CD14-positive monocyte (primary cell): ENCODE results near the gene LUZP2. TPM values are rescaled to one million over a fixed set of nuclear protein-coding genes. Genes with fewer than 3 reads are reported as not detected.

Experiments
- DNase-seq, 3 donors: peaks; one replicate each; pipeline ENCODE4 v3.0.0-alpha.2; 2011 to 2022
- H2AFZ ChIP-seq: 2 replicates; pipeline ENCODE4 v1.6.0; 2012; ENCODE audit warnings: mild to moderate bottlenecking, low read depth, low read length, inconsistent platforms; ENCODE audit not compliant: insufficient read depth, poor library complexity, severe bottlenecking
- H3K27ac ChIP-seq, 2 donors: 1 replicate in 1 of 2; 2 replicates in 1 of 2; pipeline ENCODE4 v1.5.1; 2012 to 2013; ENCODE audit warnings: low read length in 2 of 2, control low read depth in 1 of 2, inconsistent platforms in 1 of 2, low read depth in 1 of 2, mild to moderate bottlenecking in 1 of 2
- H3K27me3 ChIP-seq, 2 donors: one replicate each; pipeline versions ENCODE4 v1.6.0 to v1.6.1; 2011 to 2013; ENCODE audit warnings: low read length in 2 of 2; ENCODE audit not compliant: control insufficient read depth in 2 of 2, insufficient read depth in 2 of 2
- H3K36me3 ChIP-seq, 2 donors: replicated peaks in 1 of 2; 1 replicate in 1 of 2; 2 replicates in 1 of 2; pipeline versions ENCODE4 v1.5.1 to v1.6.1; 2012 to 2013; ENCODE audit warnings: low read length in 2 of 2, control low read depth in 1 of 2, inconsistent platforms in 1 of 2, mild to moderate bottlenecking in 1 of 2; ENCODE audit not compliant: insufficient read depth in 2 of 2, control insufficient read depth in 1 of 2
- H3K4me1 ChIP-seq, 2 donors: 1 replicate in 1 of 2; 2 replicates in 1 of 2; pipeline versions ENCODE4 v1.5.1 to v1.6.1; 2012 to 2013; ENCODE audit warnings: low read length in 2 of 2, control low read depth in 1 of 2, inconsistent platforms in 1 of 2, mild to moderate bottlenecking in 1 of 2, moderate library complexity in 1 of 2; ENCODE audit not compliant: insufficient read depth in 2 of 2, control insufficient read depth in 1 of 2
- H3K4me2 ChIP-seq: replicated peaks from 2 replicates; pipeline ENCODE3; 2012; ENCODE audit warnings: low read length, moderate library complexity, mild to moderate bottlenecking; ENCODE audit not compliant: poor library complexity, severe bottlenecking; ENCODE audit errors: extremely low read depth
- H3K4me3 ChIP-seq, 3 experiments: fragments of 200-600 bp in 1 of 3; sonication (generic) in 1 of 3; replicated peaks in 1 of 3; 1 replicate in 2 of 3; 2 replicates in 1 of 3; pipeline ENCODE4 v1.5.1; 2011 to 2013; ENCODE audit warnings: low read length in 3 of 3, mild to moderate bottlenecking in 3 of 3, control low read depth in 2 of 3, low read depth in 2 of 3, inconsistent platforms in 1 of 3, moderate library complexity in 1 of 3
- H3K79me2 ChIP-seq: 2 replicates; pipeline ENCODE4 v1.6.0; 2012; ENCODE audit warnings: mild to moderate bottlenecking, control low read depth, inconsistent platforms, low read length, moderate library complexity; ENCODE audit not compliant: insufficient read depth
- H3K9ac ChIP-seq: 2 replicates; pipeline ENCODE4 v1.6.0; 2017; ENCODE audit warnings: low read length, mild to moderate bottlenecking; ENCODE audit not compliant: insufficient read depth, poor library complexity, severe bottlenecking
- H3K9me3 ChIP-seq, 2 donors: replicated peaks in 1 of 2; 1 replicate in 1 of 2; 2 replicates in 1 of 2; pipeline versions ENCODE4 v1.5.1 to v1.6.1; 2012 to 2013; ENCODE audit warnings: low read length in 2 of 2, control low read depth in 1 of 2; ENCODE audit not compliant: control insufficient read depth in 1 of 2, insufficient read depth in 1 of 2
- H4K20me1 ChIP-seq: 2 replicates; pipeline ENCODE4 v1.6.0; 2012; ENCODE audit warnings: mild to moderate bottlenecking, low read length, control low read depth, moderate library complexity; ENCODE audit not compliant: insufficient read depth
- H3K27ac Mint-ChIP-seq, 7 donors: one replicate each; pipeline ENCODE4 v1.8.0; 2020; ENCODE audit warnings: mild to moderate bottlenecking in 7 of 7, mixed read lengths in 7 of 7, moderate library complexity in 6 of 7, inconsistent platforms in 2 of 7
- H3K27me3 Mint-ChIP-seq, 3 donors: one replicate each; pipeline ENCODE4 v1.8.0; 2021 to 2022; ENCODE audit warnings: low read depth in 3 of 3, mild to moderate bottlenecking in 3 of 3, mixed read lengths in 3 of 3, moderate library complexity in 3 of 3, inconsistent platforms in 1 of 3
- H3K36me3 Mint-ChIP-seq, 2 donors: one replicate each; pipeline ENCODE4 v1.8.0; 2020; ENCODE audit warnings: mixed read lengths in 2 of 2, inconsistent platforms in 1 of 2, mild to moderate bottlenecking in 1 of 2
- H3K4me1 Mint-ChIP-seq: one replicate; pipeline ENCODE4 v1.8.0; 2020; ENCODE audit warnings: mild to moderate bottlenecking, mixed read lengths
- H3K4me3 Mint-ChIP-seq, 2 donors: one replicate each; pipeline ENCODE4 v1.8.0; 2020; ENCODE audit warnings: mild to moderate bottlenecking in 2 of 2, mixed read lengths in 2 of 2, moderate library complexity in 1 of 2
- H3K9me3 Mint-ChIP-seq, 7 donors: one replicate each; pipeline ENCODE4 v1.8.0; 2020 to 2022; ENCODE audit warnings: mixed read lengths in 7 of 7, mild to moderate bottlenecking in 6 of 7, moderate library complexity in 6 of 7, inconsistent platforms in 2 of 7
- CTCF ChIP-seq: fragments of 200-600 bp; IDR thresholded peaks from one replicate; pipeline ENCODE4 v1.8.0; 2022; ENCODE audit warnings: antibody characterized with exemption, mild to moderate bottlenecking
- WGBS: methylation state at CpG from one replicate; pipeline ENCODE4 v1.1.5; 2013; ENCODE audit warnings: missing lambda C conversion rate; ENCODE audit not compliant: insufficient coverage; 5-methylcytosine and 5-hydroxymethylcytosine counted together
- intact Hi-C, 2 donors: fragments of 100-400 bp; cut with micrococcal nuclease; formaldehyde crosslinking; loops; one replicate each; pipeline versions ENCODE4 v1.15.0 to v1.15.1; 2023
- polyA plus RNA-seq, 3 donors: library from polyadenylated mRNA; depleted of rRNA in 1 of 3; unstranded in 2 of 3; stranded (reverse) in 1 of 3; fragments of 300-500 nt in 2 of 3; fragments of >200 nt in 1 of 3; fragmentation: Illumina TruSeq in 2 of 3; gene quantifications; 1 replicate in 2 of 3; 2 replicates in 1 of 3; pipeline ENCODE4 v1.2.3, GENCODE V29; 2012 to 2021

The LUZP2 gene
- polyA plus RNA-seq, 3 donors: not detected

- H3K4me3 ChIP-seq: no peak overlapping the region
- no peak overlapping the region for H3K4me2 ChIP-seq
- H3K36me3 ChIP-seq: no peaks in the 10 kb centered on the region
- intact Hi-C loops: no loop called here
- no peak for TF ChIP-seq CTCF
- no peaks in the 10 kb centered on the region for H3K4me1 ChIP-seq
- no peak overlapping the region for H3K9ac ChIP-seq
- no peaks in the 10 kb centered on the region for H3K36me3 Mint-ChIP-seq
- peaks cover 0 to 3% (median 0%) of the 10 kb centered on the region in 7 donors for H3K9me3 Mint-ChIP-seq
- no peaks in the 10 kb centered on the region for H3K4me1 Mint-ChIP-seq
- no peak overlapping the region for H3K27ac ChIP-seq
- no peak overlapping the region for H3K27ac Mint-ChIP-seq
- H3K4me3 Mint-ChIP-seq: no peak overlapping the region
- DNase-seq: no peak
- H3K79me2 ChIP-seq: no peaks in the 10 kb centered on the region
- no peak overlapping the region for H2AFZ ChIP-seq
- H4K20me1 ChIP-seq: no peaks in the 10 kb centered on the region
- H3K27me3 ChIP-seq: no peaks in the 10 kb centered on the region
- H3K9me3 ChIP-seq: no peaks in the 10 kb centered on the region
- H3K27me3 Mint-ChIP-seq: no peaks in the 10 kb centered on the region
- no CpG with 5 or more reads among the region's 1 CpG for WGBS
These were observed 568.9 kb downstream of the LUZP2 start for GRCh38 chr11:25065746-25066145.

GRCh38 chr11:25066706-25067105 is 569.9 kb downstream of the LUZP2 start:
- no peak for TF ChIP-seq CTCF
- no CpG with 5 or more reads among the region's 2 CpGs for WGBS
- no peaks in the 10 kb centered on the region for H4K20me1 ChIP-seq

More at GRCh38 chr11:25066706-25067105, 569.9 kb downstream of the LUZP2 start:
- no peak overlapping the region for H3K9ac ChIP-seq
- no peaks in the 10 kb centered on the region for H3K9me3 ChIP-seq
- no peak overlapping the region for H3K4me3 Mint-ChIP-seq
- H3K27me3 ChIP-seq: no peaks in the 10 kb centered on the region
- no peak for DNase-seq
- H2AFZ ChIP-seq: no peak overlapping the region
- H3K4me1 ChIP-seq: no peaks in the 10 kb centered on the region
- H3K4me2 ChIP-seq: no peak overlapping the region
- H3K27me3 Mint-ChIP-seq: no peaks in the 10 kb centered on the region
- no peak overlapping the region for H3K27ac ChIP-seq
- intact Hi-C loops: no loop called here
- no peak overlapping the region for H3K27ac Mint-ChIP-seq
- peaks cover 0 to 3% (median 0%) of the 10 kb centered on the region in 7 donors for H3K9me3 Mint-ChIP-seq
- no peaks in the 10 kb centered on the region for H3K36me3 ChIP-seq
- H3K36me3 Mint-ChIP-seq: no peaks in the 10 kb centered on the region
- no peaks in the 10 kb centered on the region for H3K79me2 ChIP-seq
- no peak overlapping the region for H3K4me3 ChIP-seq
- no peaks in the 10 kb centered on the region for H3K4me1 Mint-ChIP-seq
